GM18867 (cell line): Measurements from ENCODE around the gene NUDT14.

Experiments
- ATAC-seq: cut with Tn5 transposase; IDR thresholded peaks from one replicate; pipeline ENCODE4 v1.9.1; 2021; ENCODE audit warnings: mild to moderate bottlenecking, moderate library complexity; ENCODE audit not compliant: unreplicated experiment

The NUDT14 gene

GRCh38 chr14:105212541-105213300 is 31.6 kb upstream of the NUDT14 start:
- no peak for ATAC-seq

GRCh38 chr14:105211758-105212089 is 30.6 kb upstream of the NUDT14 start:
- no peak for ATAC-seq

- ATAC-seq, result no peak
Measured at GRCh38 chr14:105211086-105211757, 30.1 kb upstream of the NUDT14 start.

GRCh38 chr14:105210266-105211025 is 29.3 kb upstream of the NUDT14 start:
- ATAC-seq, result no peak

GRCh38 chr14:105209646-105210045 is 28.5 kb upstream of the NUDT14 start:
- ATAC-seq, result no peak

- ATAC-seq, result no peak
Measured at GRCh38 chr14:105209091-105209490, 28.0 kb upstream of the NUDT14 start.

GRCh38 chr14:105208738-105209075 is 27.6 kb upstream of the NUDT14 start:
- ATAC-seq, result no peak

GRCh38 chr14:105207996-105208737 is 27.1 kb upstream of the NUDT14 start:
- ATAC-seq, result no peak

- ATAC-seq, result no peak
Measured at GRCh38 chr14:105207460-105207901, 26.4 kb upstream of the NUDT14 start.

- no peak for ATAC-seq
Measured at GRCh38 chr14:105206873-105207272, 25.8 kb upstream of the NUDT14 start.

- ATAC-seq, result no peak
Measured at GRCh38 chr14:105205673-105206208, 24.6 kb upstream of the NUDT14 start.

- ATAC-seq, result no peak
Measured at GRCh38 chr14:105204931-105205672, 24.0 kb upstream of the NUDT14 start.

- ATAC-seq, result no peak
Measured at GRCh38 chr14:105204206-105204930, 23.3 kb upstream of the NUDT14 start.

GRCh38 chr14:105203701-105204100 is 22.6 kb upstream of the NUDT14 start:
- no peak for ATAC-seq

GRCh38 chr14:105203057-105203531 is 22.0 kb upstream of the NUDT14 start:
- ATAC-seq, result no peak

GRCh38 chr14:105201925-105202513 is 20.9 kb upstream of the NUDT14 start:
- ATAC-seq, result no peak

GRCh38 chr14:105201156-105201924 is 20.2 kb upstream of the NUDT14 start:
- ATAC-seq, result no peak

GRCh38 chr14:105200641-105201040 is 19.5 kb upstream of the NUDT14 start:
- no peak for ATAC-seq
